BE2C (cell line): ENCODE measurements around the gene PIGN.

ENCODE experiments used
- DNase-seq: peaks from one replicate; pipeline ENCODE4 v3.0.0-alpha.2; 2020
- H3K27me3 ChIP-seq: fragments of 250-450 bp; sonication (Bioruptor Pico); 2 replicates; pipeline ENCODE4 v1.5.1; 2020; ENCODE audit warnings: mild to moderate bottlenecking
- H3K36me3 ChIP-seq: fragments of 250-450 bp; sonication (Bioruptor Pico); 2 replicates; pipeline ENCODE4 v1.5.1; 2020; ENCODE audit warnings: mild to moderate bottlenecking
- H3K4me1 ChIP-seq: fragments of 250-450 bp; sonication (Bioruptor Pico); 2 replicates; pipeline ENCODE4 v1.5.1; 2020
- H3K4me3 ChIP-seq: 2 replicates; pipeline ENCODE4 v1.5.1; 2011; ENCODE audit warnings: low read depth, low read length
- H3K9me3 ChIP-seq: fragments of 250-450 bp; sonication (Bioruptor Pico); 2 replicates; pipeline ENCODE4 v1.5.1; 2020
- TF ChIP-seq, protein P1 (sequence below): IDR thresholded peaks from 2 replicates; pipeline ENCODE4 v1.5.1; 2012; ENCODE audit warnings: mild to moderate bottlenecking, low read depth, low read length

Gene PIGN

DNA sequence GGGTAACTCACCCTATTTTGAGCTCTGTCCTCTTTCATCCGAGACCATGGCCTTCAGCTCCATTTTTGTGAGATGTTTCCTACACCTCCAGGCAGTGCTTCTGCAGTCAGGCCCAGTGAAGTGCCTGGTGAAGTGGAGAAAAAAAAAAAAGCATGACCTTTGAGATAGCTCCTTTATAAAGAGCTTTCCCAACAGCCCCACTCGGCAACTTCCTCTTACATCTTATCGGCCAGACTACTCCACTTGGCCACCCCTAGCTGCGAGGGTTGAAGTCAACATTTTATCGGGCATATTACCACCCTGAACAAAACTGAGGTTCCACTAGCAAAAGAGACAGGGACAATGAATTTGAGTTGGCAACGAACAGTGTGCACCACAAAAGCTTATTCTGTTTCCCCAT lies 169.2 kb downstream of the PIGN start:
- H3K27me3 ChIP-seq, result no peaks in the 10 kb centered on the region
- TF ChIP-seq, protein P1, sequence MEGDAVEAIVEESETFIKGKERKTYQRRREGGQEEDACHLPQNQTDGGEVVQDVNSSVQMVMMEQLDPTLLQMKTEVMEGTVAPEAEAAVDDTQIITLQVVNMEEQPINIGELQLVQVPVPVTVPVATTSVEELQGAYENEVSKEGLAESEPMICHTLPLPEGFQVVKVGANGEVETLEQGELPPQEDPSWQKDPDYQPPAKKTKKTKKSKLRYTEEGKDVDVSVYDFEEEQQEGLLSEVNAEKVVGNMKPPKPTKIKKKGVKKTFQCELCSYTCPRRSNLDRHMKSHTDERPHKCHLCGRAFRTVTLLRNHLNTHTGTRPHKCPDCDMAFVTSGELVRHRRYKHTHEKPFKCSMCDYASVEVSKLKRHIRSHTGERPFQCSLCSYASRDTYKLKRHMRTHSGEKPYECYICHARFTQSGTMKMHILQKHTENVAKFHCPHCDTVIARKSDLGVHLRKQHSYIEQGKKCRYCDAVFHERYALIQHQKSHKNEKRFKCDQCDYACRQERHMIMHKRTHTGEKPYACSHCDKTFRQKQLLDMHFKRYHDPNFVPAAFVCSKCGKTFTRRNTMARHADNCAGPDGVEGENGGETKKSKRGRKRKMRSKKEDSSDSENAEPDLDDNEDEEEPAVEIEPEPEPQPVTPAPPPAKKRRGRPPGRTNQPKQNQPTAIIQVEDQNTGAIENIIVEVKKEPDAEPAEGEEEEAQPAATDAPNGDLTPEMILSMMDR, result no peak
- no peak for DNase-seq
- H3K4me1 ChIP-seq, result no peaks in the 10 kb centered on the region
- H3K4me3 ChIP-seq, result no peak overlapping the region
- no peaks in the 10 kb centered on the region for H3K36me3 ChIP-seq
- no peaks in the 10 kb centered on the region for H3K9me3 ChIP-seq

- no peak overlapping the region for H3K4me3 ChIP-seq
- H3K36me3 ChIP-seq, result no peaks in the 10 kb centered on the region
- DNase-seq, result no peak
- no peaks in the 10 kb centered on the region for H3K9me3 ChIP-seq
- no peaks in the 10 kb centered on the region for H3K4me1 ChIP-seq
- H3K27me3 ChIP-seq, result no peaks in the 10 kb centered on the region
- TF ChIP-seq, protein P1, result no peak
These were observed 175.4 kb downstream of the PIGN start for GRCh38 chr18:62011416-62011815.

- no peak overlapping the region for H3K4me3 ChIP-seq
- no peaks in the 10 kb centered on the region for H3K36me3 ChIP-seq
- H3K27me3 ChIP-seq, result no peaks in the 10 kb centered on the region
- no peaks in the 10 kb centered on the region for H3K9me3 ChIP-seq
- DNase-seq, result no peak
- no peaks in the 10 kb centered on the region for H3K4me1 ChIP-seq
- TF ChIP-seq, protein P1, result no peak
These were observed 177.3 kb downstream of the PIGN start for GRCh38 chr18:62009521-62009920.

GRCh38 chr18:62001396-62001795 lies 185.5 kb downstream of the PIGN start:
- DNase-seq, result no peak
- H3K36me3 ChIP-seq, result no peaks in the 10 kb centered on the region
- H3K4me3 ChIP-seq, result no peak overlapping the region
- H3K9me3 ChIP-seq, result no peaks in the 10 kb centered on the region
- TF ChIP-seq, protein P1, result no peak
- H3K27me3 ChIP-seq, result no peaks in the 10 kb centered on the region
- no peaks in the 10 kb centered on the region for H3K4me1 ChIP-seq

- DNase-seq, result no peak
- TF ChIP-seq, protein P1, result no peak
- no peaks in the 10 kb centered on the region for H3K36me3 ChIP-seq
- H3K27me3 ChIP-seq, result no peaks in the 10 kb centered on the region
- H3K4me1 ChIP-seq, result no peaks in the 10 kb centered on the region
- H3K4me3 ChIP-seq, result no peak overlapping the region
- H3K9me3 ChIP-seq, result no peaks in the 10 kb centered on the region
These were observed 187.9 kb downstream of the PIGN start for GRCh38 chr18:61998957-61999356.

DNA sequence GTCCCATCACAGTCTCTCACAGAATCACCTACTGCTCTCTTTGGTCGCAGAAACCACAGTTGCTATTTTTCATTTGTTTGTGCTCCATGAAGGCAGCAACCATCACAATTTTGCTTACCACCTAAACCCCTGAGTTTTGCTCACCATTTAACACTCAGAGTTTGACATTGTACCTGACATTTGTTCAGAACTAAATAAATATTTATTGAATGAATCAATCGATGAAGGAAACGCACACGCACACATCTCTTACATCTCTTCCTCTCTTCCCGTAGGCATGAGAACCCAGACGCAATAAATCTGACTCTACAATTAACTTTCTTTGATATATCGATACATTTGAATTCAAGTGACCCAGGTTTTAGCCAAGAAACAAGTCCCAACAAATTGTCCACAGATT lies 188.5 kb downstream of the PIGN start:
- H3K4me1 ChIP-seq, result no peaks in the 10 kb centered on the region
- no peaks in the 10 kb centered on the region for H3K27me3 ChIP-seq
- no peak overlapping the region for H3K4me3 ChIP-seq
- DNase-seq, result no peak
- H3K36me3 ChIP-seq, result no peaks in the 10 kb centered on the region
- H3K9me3 ChIP-seq, result no peaks in the 10 kb centered on the region
- TF ChIP-seq, protein P1, result no peak
